Panc1 (cell line): Measurements from ENCODE around the gene TXLNA. TPM values are rescaled to one million over a fixed set of nuclear protein-coding genes. Genes with fewer than 3 reads are reported as not detected.

Experiments
- ATAC-seq: fragments of 200-7000 bp; cut with Tn5 transposase; 2 replicates; pipeline ENCODE4 v1.9.1; 2020; ENCODE audit warnings: mild to moderate bottlenecking, moderate library complexity
- BruUV-seq: library from RNA; stranded (reverse); fragments of 400-500 nt; replicated peaks from 2 replicates; lab custom pipeline; 2021; lab: Mats Ljungman, UMichigan
- CTCF ChIA-PET: fragments of 300-600 bp; sonication (Branson Sonifier 250); formaldehyde crosslinking; loops from one replicate; lab custom pipeline; 2022; ENCODE audit warnings: antibody characterized with exemption; lab: Charles Lee
- POLR2A ChIA-PET: fragments of 300-600 bp; sonication (Branson Sonifier 250); formaldehyde crosslinking; loops from one replicate; lab custom pipeline; 2022; ENCODE audit warnings: antibody characterized with exemption; lab: Charles Lee
- DNase-seq: peaks from one replicate; pipeline ENCODE4 v3.0.0-alpha.2; 2010; ENCODE audit warnings: low read depth, low spot score
- H3K27ac ChIP-seq: 2 replicates; pipeline ENCODE4 v1.5.1; 2011; ENCODE audit warnings: mild to moderate bottlenecking, low read length, inconsistent platforms
- H3K27me3 ChIP-seq: fragments of 200-500 bp; sonication (Bioruptor generic); 2 replicates; pipeline ENCODE4 v1.6.0; 2014; ENCODE audit warnings: low read length, inconsistent platforms; ENCODE audit not compliant: control insufficient read depth, insufficient read depth
- H3K36me3 ChIP-seq: fragments of 200-500 bp; sonication (Bioruptor generic); 2 replicates; pipeline ENCODE4 v1.5.1; 2014; ENCODE audit warnings: inconsistent platforms, mild to moderate bottlenecking, low read length, moderate library complexity; ENCODE audit not compliant: control insufficient read depth, insufficient read depth
- H3K4me1 ChIP-seq: 2 replicates; pipeline ENCODE4 v1.5.1; 2011; ENCODE audit warnings: inconsistent platforms, mild to moderate bottlenecking, low read length, moderate library complexity; ENCODE audit not compliant: control insufficient read depth, insufficient read depth
- H3K4me3 ChIP-seq, 2 experiments: 2 replicates each; pipeline ENCODE4 v1.5.1; 2011 to 2012; ENCODE audit warnings: low read depth in 2 of 2, low read length in 2 of 2, mild to moderate bottlenecking in 2 of 2, inconsistent platforms in 1 of 2, moderate library complexity in 1 of 2
- H3K9me3 ChIP-seq: fragments of 200-500 bp; sonication (Bioruptor generic); 2 replicates; pipeline ENCODE4 v1.5.1; 2014; ENCODE audit warnings: low read depth, mild to moderate bottlenecking, inconsistent platforms, low read length, moderate library complexity; ENCODE audit not compliant: control insufficient read depth, insufficient read depth
- POLR2AphosphoS5 ChIP-seq: IDR thresholded peaks from 2 replicates; pipeline ENCODE4 v1.6.1; 2012; ENCODE audit warnings: mild to moderate bottlenecking, low read depth, low read length, moderate library complexity
- SIN3A ChIP-seq: IDR thresholded peaks from 2 replicates; pipeline ENCODE4 v1.6.1; 2012; ENCODE audit warnings: low read depth, mild to moderate bottlenecking, low read length, moderate library complexity, borderline replicate concordance; ENCODE audit not compliant: insufficient read depth
- TCF7L2 ChIP-seq: IDR thresholded peaks from 2 replicates; pipeline ENCODE4 v1.6.1; 2011; ENCODE audit warnings: mild to moderate bottlenecking, low read depth, low read length, inconsistent platforms
- in situ Hi-C: cut with HindIII; loops from 2 replicates; pipeline ENCODE4 v1.10.0; 2016; ENCODE audit warnings: low sequenced_read_pairs, low pct_unique_long_range_greater_than_20kb
- intact Hi-C: fragments of 100-400 bp; cut with micrococcal nuclease; formaldehyde crosslinking; loops from one replicate; pipeline ENCODE4 v1.10.0; 2022; ENCODE audit not compliant: unreplicated experiment
- total RNA-seq: library from RNA; stranded (reverse); gene quantifications from one replicate; pipeline ENCODE4 v1.2.1, GENCODE V29; 2021; ENCODE audit not compliant: unreplicated experiment
- TF ChIP-seq, protein P1 (sequence below), 2 experiments: IDR thresholded peaks; 2 replicates each; pipeline ENCODE4 v1.6.1; 2011 to 2012; ENCODE audit warnings: low read depth in 2 of 2, control low read depth in 1 of 2, low read length in 1 of 2, mild to moderate bottlenecking in 1 of 2, moderate library complexity in 1 of 2; ENCODE audit not compliant: insufficient read depth in 1 of 2
- TF ChIP-seq, protein P2 (sequence below): fragments of 450-650 bp; IDR thresholded peaks from 2 replicates; pipeline ENCODE4 v1.5.1; 2017; ENCODE audit warnings: mild to moderate bottlenecking

Gene TXLNA
- total RNA-seq, 1 experiment from 2014 or later: 115 TPM

DNA sequence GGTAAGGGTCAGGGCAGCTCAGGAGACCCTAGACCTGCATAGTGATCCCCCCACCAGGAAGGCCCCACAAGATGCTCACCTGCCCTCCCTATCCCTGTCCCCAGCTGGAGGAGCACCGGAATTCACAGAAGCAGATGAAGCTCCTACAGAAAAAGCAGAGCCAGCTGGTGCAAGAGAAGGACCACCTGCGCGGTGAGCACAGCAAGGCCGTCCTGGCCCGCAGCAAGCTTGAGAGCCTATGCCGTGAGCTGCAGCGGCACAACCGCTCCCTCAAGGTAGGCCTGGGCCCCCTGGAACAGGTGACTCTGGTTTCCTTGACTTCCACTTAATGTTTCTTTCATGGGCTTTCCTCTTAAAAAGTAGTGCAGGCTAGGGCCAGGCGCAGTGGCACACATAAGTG is 8.4 kb downstream of the TXLNA start:
- POLR2A ChIA-PET: no interaction called here
- Histone ChIP-seq H3K36me3 (peaks cover 37% of the 10 kb centered on the region), H3K27me3 (no peaks in the 10 kb centered on the region), H3K4me1 (peaks cover 4% of the 10 kb centered on the region; the same call in 1 of the 2 replicates), H3K9me3 (no peaks in the 10 kb centered on the region), H3K27ac (no peak overlapping the region), H3K4me3 (no peak overlapping the region)
- TF ChIP-seq, protein P1, sequence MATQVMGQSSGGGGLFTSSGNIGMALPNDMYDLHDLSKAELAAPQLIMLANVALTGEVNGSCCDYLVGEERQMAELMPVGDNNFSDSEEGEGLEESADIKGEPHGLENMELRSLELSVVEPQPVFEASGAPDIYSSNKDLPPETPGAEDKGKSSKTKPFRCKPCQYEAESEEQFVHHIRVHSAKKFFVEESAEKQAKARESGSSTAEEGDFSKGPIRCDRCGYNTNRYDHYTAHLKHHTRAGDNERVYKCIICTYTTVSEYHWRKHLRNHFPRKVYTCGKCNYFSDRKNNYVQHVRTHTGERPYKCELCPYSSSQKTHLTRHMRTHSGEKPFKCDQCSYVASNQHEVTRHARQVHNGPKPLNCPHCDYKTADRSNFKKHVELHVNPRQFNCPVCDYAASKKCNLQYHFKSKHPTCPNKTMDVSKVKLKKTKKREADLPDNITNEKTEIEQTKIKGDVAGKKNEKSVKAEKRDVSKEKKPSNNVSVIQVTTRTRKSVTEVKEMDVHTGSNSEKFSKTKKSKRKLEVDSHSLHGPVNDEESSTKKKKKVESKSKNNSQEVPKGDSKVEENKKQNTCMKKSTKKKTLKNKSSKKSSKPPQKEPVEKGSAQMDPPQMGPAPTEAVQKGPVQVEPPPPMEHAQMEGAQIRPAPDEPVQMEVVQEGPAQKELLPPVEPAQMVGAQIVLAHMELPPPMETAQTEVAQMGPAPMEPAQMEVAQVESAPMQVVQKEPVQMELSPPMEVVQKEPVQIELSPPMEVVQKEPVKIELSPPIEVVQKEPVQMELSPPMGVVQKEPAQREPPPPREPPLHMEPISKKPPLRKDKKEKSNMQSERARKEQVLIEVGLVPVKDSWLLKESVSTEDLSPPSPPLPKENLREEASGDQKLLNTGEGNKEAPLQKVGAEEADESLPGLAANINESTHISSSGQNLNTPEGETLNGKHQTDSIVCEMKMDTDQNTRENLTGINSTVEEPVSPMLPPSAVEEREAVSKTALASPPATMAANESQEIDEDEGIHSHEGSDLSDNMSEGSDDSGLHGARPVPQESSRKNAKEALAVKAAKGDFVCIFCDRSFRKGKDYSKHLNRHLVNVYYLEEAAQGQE (IDR thresholded peaks at IDR 0.05; ENCODE audit: insufficient read depth in 1 of 2, low read depth in 2 of 2, low read length in 1 of 2): no peak
- TF ChIP-seq POLR2AphosphoS5 (no peak), TCF7L2 (no peak), SIN3A (no peak)
- TF ChIP-seq, protein P2, sequence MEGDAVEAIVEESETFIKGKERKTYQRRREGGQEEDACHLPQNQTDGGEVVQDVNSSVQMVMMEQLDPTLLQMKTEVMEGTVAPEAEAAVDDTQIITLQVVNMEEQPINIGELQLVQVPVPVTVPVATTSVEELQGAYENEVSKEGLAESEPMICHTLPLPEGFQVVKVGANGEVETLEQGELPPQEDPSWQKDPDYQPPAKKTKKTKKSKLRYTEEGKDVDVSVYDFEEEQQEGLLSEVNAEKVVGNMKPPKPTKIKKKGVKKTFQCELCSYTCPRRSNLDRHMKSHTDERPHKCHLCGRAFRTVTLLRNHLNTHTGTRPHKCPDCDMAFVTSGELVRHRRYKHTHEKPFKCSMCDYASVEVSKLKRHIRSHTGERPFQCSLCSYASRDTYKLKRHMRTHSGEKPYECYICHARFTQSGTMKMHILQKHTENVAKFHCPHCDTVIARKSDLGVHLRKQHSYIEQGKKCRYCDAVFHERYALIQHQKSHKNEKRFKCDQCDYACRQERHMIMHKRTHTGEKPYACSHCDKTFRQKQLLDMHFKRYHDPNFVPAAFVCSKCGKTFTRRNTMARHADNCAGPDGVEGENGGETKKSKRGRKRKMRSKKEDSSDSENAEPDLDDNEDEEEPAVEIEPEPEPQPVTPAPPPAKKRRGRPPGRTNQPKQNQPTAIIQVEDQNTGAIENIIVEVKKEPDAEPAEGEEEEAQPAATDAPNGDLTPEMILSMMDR: no peak
- in situ Hi-C loops (no loop called here), intact Hi-C loops (no loop called here)
- BruUV-seq: no TSS peak
- CTCF ChIA-PET: no interaction called here
- no peak for DNase-seq
- ATAC-seq: no peak

GRCh38 chr1:32192220-32192948 is 12.9 kb downstream of the TXLNA start:
- ATAC-seq: no peak
- no TSS peak for BruUV-seq
- peaks cover 39% of the 10 kb centered on the region for H3K36me3 ChIP-seq
- intact Hi-C loops: no loop called here
- TF ChIP-seq SIN3A: no peak
- no peak for TF ChIP-seq POLR2AphosphoS5
- no peak for TF ChIP-seq TCF7L2
- TF ChIP-seq, protein P2: no peak
- TF ChIP-seq, protein P1 (IDR thresholded peaks at IDR 0.05; ENCODE audit: insufficient read depth in 1 of 2, low read depth in 2 of 2, low read length in 1 of 2): no peak
- ChIA-PET CTCF (no interaction called here), POLR2A (interaction anchor here (0.6 kb wide), 1 partner anchor 84 kb away, joined by 3 read pairs; the partner anchor contains the start of gene KPNA6)
- in situ Hi-C loops: no loop called here
- H3K4me1 ChIP-seq: peaks cover 14% of the 10 kb centered on the region
- no peak overlapping the region for H3K27ac ChIP-seq
- no peaks in the 10 kb centered on the region for H3K9me3 ChIP-seq
- DNase-seq: no peak
- no peak overlapping the region for H3K4me3 ChIP-seq
- H3K27me3 ChIP-seq: no peaks in the 10 kb centered on the region
